DOHH2 (cell line): ENCODE results near the gene HS2ST1.
"Not testable (repeated sequence)": the region's sequence is repeated elsewhere in the genome, so short reads cannot be mapped to it uniquely, and the experiment has no call there.

Experiments
- H3F3A ChIP-seq: fragments of 200-600 bp; sonication (generic), shearing (Covaris generic); 2 replicates; pipeline ENCODE4 v1.6.0; 2016; ENCODE audit warnings: antibody characterized with exemption, mild to moderate bottlenecking; ENCODE audit not compliant: control insufficient read depth, insufficient read depth
- H3K27ac ChIP-seq: fragments of 200-600 bp; sonication (generic); 2 replicates; pipeline ENCODE4 v1.5.1; 2014; ENCODE audit warnings: low read depth, mild to moderate bottlenecking, low read length, moderate library complexity
- H3K27me3 ChIP-seq: fragments of 200-600 bp; sonication (generic); 2 replicates; pipeline ENCODE4 v1.6.1; 2014; ENCODE audit warnings: mild to moderate bottlenecking, low read length, mixed read lengths; ENCODE audit not compliant: control insufficient read depth
- H3K36me3 ChIP-seq: fragments of 200-600 bp; sonication (generic); 2 replicates; pipeline ENCODE4 v1.6.1; 2014; ENCODE audit warnings: mild to moderate bottlenecking, low read length, moderate library complexity, mixed read lengths; ENCODE audit not compliant: control insufficient read depth
- H3K4me1 ChIP-seq: fragments of 200-600 bp; sonication (generic); 2 replicates; pipeline ENCODE4 v1.6.1; 2014; ENCODE audit warnings: mild to moderate bottlenecking, low read length, mixed read lengths; ENCODE audit not compliant: control insufficient read depth
- H3K4me2 ChIP-seq: fragments of 200-600 bp; sonication (generic); 2 replicates; pipeline ENCODE4 v1.6.0; 2014; ENCODE audit warnings: mild to moderate bottlenecking, low read length, moderate library complexity
- H3K4me3 ChIP-seq: fragments of 200-600 bp; sonication (generic); 2 replicates; pipeline ENCODE4 v1.5.1; 2014; ENCODE audit warnings: mild to moderate bottlenecking, low read length, mixed read lengths
- H3K79me2 ChIP-seq: fragments of 200-600 bp; sonication (generic); 2 replicates; pipeline ENCODE4 v1.6.1; 2014; ENCODE audit warnings: mild to moderate bottlenecking, low read length, mixed read lengths; ENCODE audit not compliant: control insufficient read depth
- H3K9me2 ChIP-seq: fragments of 200-600 bp; sonication (generic); replicated peaks from 2 replicates; pipeline ENCODE4 v1.6.1; 2014; ENCODE audit warnings: mild to moderate bottlenecking, low read length, mixed read lengths; ENCODE audit not compliant: control insufficient read depth
- H3K9me3 ChIP-seq: fragments of 200-600 bp; sonication (generic); 2 replicates; pipeline ENCODE4 v1.6.1; 2014; ENCODE audit warnings: antibody characterized with exemption, low read length, mixed read lengths; ENCODE audit not compliant: control insufficient read depth, insufficient read depth
- H4K20me1 ChIP-seq: fragments of 200-600 bp; sonication (generic); 2 replicates; pipeline ENCODE4 v1.6.0; 2014; ENCODE audit warnings: low read depth, mild to moderate bottlenecking, antibody characterized with exemption, low read length, moderate library complexity; ENCODE audit not compliant: control insufficient read depth, insufficient read depth
- EZH2phosphoT487 ChIP-seq: fragments of 200-600 bp; sonication (generic); IDR thresholded peaks from 2 replicates; pipeline ENCODE4 v1.6.1; 2017; ENCODE audit warnings: borderline replicate concordance, mild to moderate bottlenecking, antibody characterized with exemption, low read length, moderate library complexity, mixed read lengths
- TF ChIP-seq, protein P1 (sequence below): fragments of 200-600 bp; sonication (generic); IDR thresholded peaks from one replicate; pipeline ENCODE4 v1.5.1; 2014; ENCODE audit warnings: antibody characterized with exemption, mild to moderate bottlenecking, low read depth, low read length; ENCODE audit not compliant: poor library complexity, severe bottlenecking

The HS2ST1 gene

DNA sequence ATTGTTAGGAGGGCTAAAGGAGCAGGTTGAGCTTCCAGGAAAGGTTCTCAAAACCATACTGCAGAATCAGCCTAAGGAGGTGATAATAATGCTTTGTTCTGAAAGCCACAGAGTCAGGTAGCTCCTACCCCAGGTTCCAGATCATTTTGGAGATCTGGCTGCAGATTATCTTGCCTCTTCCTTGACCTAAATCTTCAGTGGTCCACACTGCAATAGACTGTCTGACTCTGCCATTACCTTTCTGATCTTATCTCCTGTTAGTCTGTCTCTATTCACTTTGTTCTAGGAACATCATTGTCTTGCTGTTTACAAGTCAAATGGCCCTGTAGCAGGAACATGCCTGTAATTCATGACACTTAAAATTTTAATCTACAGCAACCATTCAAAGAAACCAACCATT, 73.0 kb downstream of the HS2ST1 start:
- Histone ChIP-seq H3K4me1 (no peaks in the 10 kb centered on the region; the same call in 1 of the 2 replicates), H3K4me2 (no peak overlapping the region), H4K20me1 (no peaks in the 10 kb centered on the region), H3K79me2 (peaks cover 88% of the 10 kb centered on the region), H3F3A (0 out of 2 replicates have a peak, but pooled peaks cover 4% of the 10 kb centered on the region), H3K9me2 (no peaks in the 10 kb centered on the region), H3K27ac (no peak overlapping the region), H3K4me3 (no peak overlapping the region), H3K9me3 (no peaks in the 10 kb centered on the region), H3K36me3 (peaks cover 39% of the 10 kb centered on the region), H3K27me3 (no peaks in the 10 kb centered on the region)
- TF ChIP-seq EZH2phosphoT487 = no peak
- TF ChIP-seq, protein P1, sequence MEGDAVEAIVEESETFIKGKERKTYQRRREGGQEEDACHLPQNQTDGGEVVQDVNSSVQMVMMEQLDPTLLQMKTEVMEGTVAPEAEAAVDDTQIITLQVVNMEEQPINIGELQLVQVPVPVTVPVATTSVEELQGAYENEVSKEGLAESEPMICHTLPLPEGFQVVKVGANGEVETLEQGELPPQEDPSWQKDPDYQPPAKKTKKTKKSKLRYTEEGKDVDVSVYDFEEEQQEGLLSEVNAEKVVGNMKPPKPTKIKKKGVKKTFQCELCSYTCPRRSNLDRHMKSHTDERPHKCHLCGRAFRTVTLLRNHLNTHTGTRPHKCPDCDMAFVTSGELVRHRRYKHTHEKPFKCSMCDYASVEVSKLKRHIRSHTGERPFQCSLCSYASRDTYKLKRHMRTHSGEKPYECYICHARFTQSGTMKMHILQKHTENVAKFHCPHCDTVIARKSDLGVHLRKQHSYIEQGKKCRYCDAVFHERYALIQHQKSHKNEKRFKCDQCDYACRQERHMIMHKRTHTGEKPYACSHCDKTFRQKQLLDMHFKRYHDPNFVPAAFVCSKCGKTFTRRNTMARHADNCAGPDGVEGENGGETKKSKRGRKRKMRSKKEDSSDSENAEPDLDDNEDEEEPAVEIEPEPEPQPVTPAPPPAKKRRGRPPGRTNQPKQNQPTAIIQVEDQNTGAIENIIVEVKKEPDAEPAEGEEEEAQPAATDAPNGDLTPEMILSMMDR = no peak

DNA sequence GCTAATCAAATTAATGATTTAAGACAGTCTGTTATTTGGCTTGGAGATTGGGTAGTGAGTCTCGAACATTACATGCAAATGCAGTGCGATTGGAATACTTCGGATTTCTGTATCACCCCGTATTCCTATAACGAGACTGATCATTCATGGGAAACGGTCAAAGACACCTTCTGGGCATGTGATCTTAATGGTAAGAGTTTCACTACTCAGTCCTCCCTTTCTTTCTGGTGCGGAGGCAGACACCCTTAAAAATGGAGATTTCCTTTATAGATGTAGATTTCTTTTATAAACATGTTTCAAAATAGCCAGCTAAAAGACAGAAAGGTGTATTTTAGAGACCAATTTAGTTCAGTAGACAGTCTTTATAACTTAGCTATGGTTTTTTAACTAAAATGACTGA, 74.4 kb downstream of the HS2ST1 start:
- H3K79me2 ChIP-seq = peaks cover 88% of the 10 kb centered on the region
- TF ChIP-seq, protein P1 = no peak
- TF ChIP-seq EZH2phosphoT487 = no peak

DNA sequence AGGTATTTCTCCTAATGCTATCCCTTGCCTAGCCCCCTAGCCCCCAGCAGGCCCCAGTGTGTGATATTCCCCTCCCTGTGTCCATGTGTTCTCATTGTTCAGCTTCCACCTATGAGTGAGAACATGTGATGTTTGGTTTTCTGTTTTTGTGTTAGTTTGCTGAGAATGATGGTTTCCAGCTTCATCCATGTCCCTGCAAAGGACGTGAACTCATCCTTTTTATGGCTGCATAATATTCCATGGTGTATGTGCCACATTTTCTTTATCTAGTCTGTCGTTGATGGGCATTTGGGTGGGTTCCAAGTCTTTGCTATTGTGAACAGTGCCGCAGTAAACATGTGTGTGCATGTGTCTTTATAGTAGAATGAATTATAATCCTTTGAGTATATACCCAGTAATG, 75.3 kb downstream of the HS2ST1 start:
- not testable (repeated sequence) for H3K4me3 ChIP-seq
- H3K79me2 ChIP-seq = peaks cover 89% of the 10 kb centered on the region

More for the DNA sequence above, 74.4 kb downstream of the HS2ST1 start:
- H3K4me2 ChIP-seq = no peak overlapping the region
- no peak overlapping the region for H3K4me3 ChIP-seq
- H3K27me3 ChIP-seq = no peaks in the 10 kb centered on the region
- no peaks in the 10 kb centered on the region for H3K9me3 ChIP-seq
- H3F3A ChIP-seq = 0 out of 2 replicates have a peak, but pooled peaks cover 4% of the 10 kb centered on the region
- H3K9me2 ChIP-seq = no peaks in the 10 kb centered on the region
- H3K27ac ChIP-seq = no peak overlapping the region
- H3K4me1 ChIP-seq = peaks cover 8% of the 10 kb centered on the region
- H3K36me3 ChIP-seq = peaks cover 49% of the 10 kb centered on the region
- H4K20me1 ChIP-seq = no peaks in the 10 kb centered on the region

DNA sequence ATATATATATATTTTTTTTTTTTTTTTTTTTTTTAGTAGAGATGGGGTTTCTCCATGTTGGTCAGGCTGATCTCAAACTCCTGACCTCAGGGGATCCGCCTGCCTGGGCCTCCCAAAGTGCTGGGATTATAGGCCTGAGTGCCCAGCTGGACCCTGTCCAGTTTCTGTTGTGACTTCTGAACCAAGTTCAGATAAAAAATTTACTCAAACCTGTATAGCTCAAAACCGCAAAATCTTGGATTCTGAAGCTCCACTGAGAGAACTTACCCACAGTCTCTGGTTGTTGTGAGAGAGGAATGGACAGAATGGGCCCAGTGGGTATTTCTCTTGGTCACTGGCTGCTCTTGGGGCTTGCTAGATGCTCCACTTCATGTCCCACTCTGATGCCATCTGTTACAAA, 76.4 kb downstream of the HS2ST1 start:
- Histone ChIP-seq H3F3A (no peaks in the 10 kb centered on the region), H3K4me1 (peaks cover 19% of the 10 kb centered on the region), H3K27ac (no peak overlapping the region), H3K79me2 (peaks cover 94% of the 10 kb centered on the region), H3K36me3 (peaks cover 62% of the 10 kb centered on the region), H3K4me2 (no peak overlapping the region), H3K9me2 (no peaks in the 10 kb centered on the region), H4K20me1 (no peaks in the 10 kb centered on the region), H3K9me3 (no peaks in the 10 kb centered on the region), H3K27me3 (no peaks in the 10 kb centered on the region), H3K4me3 (no peak overlapping the region)
- TF ChIP-seq EZH2phosphoT487 = no peak
- TF ChIP-seq, protein P1 = no peak

More for the DNA sequence above, 75.3 kb downstream of the HS2ST1 start:
- not testable (repeated sequence) for H3K27me3 ChIP-seq, H3K9me2 ChIP-seq, H3F3A ChIP-seq, H3K4me2 ChIP-seq, H3K27ac ChIP-seq, H3K9me3 ChIP-seq, H4K20me1 ChIP-seq
- peaks cover 55% of the 10 kb centered on the region for H3K36me3 ChIP-seq
- peaks cover 13% of the 10 kb centered on the region for H3K4me1 ChIP-seq
